ENCODE measurements around the gene BCL10.

DNA sequence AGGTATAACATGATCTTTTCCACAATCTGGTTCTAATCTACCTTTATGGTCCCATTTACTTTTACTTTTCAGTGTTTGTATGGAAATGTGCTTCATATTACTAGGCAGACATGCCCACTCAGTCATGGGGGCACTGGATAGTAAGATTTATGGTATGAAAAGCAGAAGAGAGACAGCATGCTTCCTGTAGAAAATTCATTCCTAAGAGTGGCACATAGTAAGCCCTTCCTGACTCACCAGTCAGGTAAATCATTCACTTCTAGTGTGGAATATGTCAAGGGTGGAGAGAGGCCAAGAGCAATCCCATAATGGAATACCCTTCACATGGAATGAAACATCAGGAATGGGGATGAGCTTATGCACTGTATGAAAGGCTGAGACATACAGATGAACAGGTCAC lies 49.5 kb upstream of the BCL10 start:
- TF ChIP-seq, protein P1, sequence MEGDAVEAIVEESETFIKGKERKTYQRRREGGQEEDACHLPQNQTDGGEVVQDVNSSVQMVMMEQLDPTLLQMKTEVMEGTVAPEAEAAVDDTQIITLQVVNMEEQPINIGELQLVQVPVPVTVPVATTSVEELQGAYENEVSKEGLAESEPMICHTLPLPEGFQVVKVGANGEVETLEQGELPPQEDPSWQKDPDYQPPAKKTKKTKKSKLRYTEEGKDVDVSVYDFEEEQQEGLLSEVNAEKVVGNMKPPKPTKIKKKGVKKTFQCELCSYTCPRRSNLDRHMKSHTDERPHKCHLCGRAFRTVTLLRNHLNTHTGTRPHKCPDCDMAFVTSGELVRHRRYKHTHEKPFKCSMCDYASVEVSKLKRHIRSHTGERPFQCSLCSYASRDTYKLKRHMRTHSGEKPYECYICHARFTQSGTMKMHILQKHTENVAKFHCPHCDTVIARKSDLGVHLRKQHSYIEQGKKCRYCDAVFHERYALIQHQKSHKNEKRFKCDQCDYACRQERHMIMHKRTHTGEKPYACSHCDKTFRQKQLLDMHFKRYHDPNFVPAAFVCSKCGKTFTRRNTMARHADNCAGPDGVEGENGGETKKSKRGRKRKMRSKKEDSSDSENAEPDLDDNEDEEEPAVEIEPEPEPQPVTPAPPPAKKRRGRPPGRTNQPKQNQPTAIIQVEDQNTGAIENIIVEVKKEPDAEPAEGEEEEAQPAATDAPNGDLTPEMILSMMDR (IDR thresholded peaks at IDR 0.05) = no peak
- TF ChIP-seq POLR2AphosphoS5 (IDR thresholded peaks at IDR 0.05) (no peak), POLR2A (IDR thresholded peaks at IDR 0.05) (no peak), EP300 (IDR thresholded peaks at IDR 0.05; ENCODE audit: low read depth) (no peak)

Data from transverse colon (tissue), 4 donors.